CD4-positive, alpha-beta T cell treated with Interleukin-4 for 4 hours (primary cell): ENCODE data around the gene TMCC2.
A peak's percentile ranks its signal among the peaks of the same experiment; 100 is the strongest.
"Not testable (repeated sequence)": the region's sequence is repeated elsewhere in the genome, so short reads cannot be mapped to it uniquely, and the experiment has no call there.

Experiments
- DNase-seq: peaks from one replicate; pipeline ENCODE4 v3.0.0-alpha.2; 2020

TMCC2 gene, protein sequence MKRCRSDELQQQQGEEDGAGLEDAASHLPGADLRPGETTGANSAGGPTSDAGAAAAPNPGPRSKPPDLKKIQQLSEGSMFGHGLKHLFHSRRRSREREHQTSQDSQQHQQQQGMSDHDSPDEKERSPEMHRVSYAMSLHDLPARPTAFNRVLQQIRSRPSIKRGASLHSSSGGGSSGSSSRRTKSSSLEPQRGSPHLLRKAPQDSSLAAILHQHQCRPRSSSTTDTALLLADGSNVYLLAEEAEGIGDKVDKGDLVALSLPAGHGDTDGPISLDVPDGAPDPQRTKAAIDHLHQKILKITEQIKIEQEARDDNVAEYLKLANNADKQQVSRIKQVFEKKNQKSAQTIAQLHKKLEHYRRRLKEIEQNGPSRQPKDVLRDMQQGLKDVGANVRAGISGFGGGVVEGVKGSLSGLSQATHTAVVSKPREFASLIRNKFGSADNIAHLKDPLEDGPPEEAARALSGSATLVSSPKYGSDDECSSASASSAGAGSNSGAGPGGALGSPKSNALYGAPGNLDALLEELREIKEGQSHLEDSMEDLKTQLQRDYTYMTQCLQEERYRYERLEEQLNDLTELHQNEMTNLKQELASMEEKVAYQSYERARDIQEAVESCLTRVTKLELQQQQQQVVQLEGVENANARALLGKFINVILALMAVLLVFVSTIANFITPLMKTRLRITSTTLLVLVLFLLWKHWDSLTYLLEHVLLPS

GRCh38 chr1:205227584-205228013 lies at the start of gene TMCC2:
TMCC2 (plus strand) TSS chr1:205227946; CDS start chr1:205228565, 619 bp downstream.
- peak; percentile 77 for DNase-seq

DNA sequence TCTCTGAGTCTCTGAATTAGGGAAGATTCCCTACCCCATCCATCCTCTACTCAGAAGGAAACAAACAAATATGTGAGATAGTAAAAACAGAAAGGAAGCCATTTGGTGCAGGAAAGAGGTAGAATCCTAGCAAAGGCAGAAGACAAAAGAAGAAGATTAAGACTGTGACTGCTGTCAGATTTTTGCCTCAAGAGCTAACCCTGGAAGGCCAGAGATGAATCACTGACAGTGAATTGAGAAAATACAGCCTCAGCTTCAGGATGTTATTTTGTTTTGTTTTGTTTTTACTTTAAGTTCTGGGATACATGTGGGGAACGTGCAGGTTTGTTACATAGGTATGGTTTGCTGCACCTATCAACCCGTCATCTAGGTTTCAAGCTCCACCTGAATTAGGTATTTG lies 47.9 kb upstream of the TMCC2 start:
- DNase-seq: no peak

GRCh38 chr1:205180331-205180730 lies 47.4 kb upstream of the TMCC2 start:
- not testable (repeated sequence) for DNase-seq

DNA sequence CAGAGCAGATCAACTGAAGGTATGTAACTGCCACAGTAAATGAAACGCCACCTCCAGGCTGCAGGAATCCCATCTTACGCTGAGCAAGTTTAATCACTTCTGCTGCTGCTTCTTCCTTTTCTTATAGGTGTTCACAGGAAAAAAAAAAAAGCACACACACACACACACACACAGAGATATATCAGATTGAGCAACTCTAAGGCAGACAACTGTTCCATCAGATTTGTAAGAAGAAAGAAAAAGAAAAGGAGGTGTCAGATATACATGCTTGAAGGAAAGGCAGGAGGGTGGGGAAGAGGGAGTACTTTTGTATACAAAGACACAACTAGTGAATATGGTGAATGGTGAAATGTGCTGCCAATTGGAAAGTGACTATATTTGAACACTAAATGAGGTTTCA lies 44.8 kb upstream of the TMCC2 start:
- DNase-seq: no peak

- DNase-seq: no peak
These were observed 43.9 kb upstream of the TMCC2 start for GRCh38 chr1:205183676-205184335.

- no peak for DNase-seq
These were observed 41.6 kb upstream of the TMCC2 start for GRCh38 chr1:205186191-205186590.

- no peak for DNase-seq
These were observed 40.3 kb upstream of the TMCC2 start for GRCh38 chr1:205187420-205187819.

DNA sequence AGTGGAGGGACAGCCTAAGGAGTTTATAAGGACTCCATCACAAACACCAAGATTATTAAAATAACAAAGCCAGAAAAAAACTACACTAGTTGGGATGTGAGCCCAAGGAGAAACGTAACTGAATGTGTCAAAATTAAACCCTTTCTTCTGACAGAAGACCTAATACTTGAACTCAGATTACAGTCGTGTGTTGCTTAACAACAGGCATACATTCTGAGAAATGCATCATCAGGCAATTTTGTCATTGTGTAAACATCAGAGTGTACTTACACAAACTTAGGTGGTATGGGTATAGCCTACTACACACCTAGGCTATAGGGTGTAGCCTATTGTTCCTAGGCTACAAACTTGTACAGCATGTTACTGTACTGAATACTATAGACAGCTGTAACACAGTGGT lies 39.6 kb upstream of the TMCC2 start:
- no peak for DNase-seq

DNA sequence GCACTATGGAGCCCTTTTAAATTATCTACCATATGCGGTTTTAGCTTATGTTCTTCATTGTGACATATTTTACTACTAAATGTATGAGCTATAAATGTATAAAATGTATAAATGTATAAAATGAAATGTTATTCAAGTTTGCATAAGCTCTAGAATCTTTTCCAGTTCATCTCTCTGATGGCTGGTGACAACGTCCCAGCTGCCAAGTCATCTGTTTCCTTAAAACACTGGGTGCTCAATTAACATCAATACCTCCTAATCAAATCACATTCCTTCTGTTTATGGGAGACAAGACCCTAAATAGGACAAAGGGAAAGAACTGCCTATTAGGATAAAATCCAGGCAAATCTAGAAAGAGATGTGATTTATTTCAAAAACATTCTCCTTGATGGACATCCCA lies 39.1 kb upstream of the TMCC2 start:
- DNase-seq: no peak

DNA sequence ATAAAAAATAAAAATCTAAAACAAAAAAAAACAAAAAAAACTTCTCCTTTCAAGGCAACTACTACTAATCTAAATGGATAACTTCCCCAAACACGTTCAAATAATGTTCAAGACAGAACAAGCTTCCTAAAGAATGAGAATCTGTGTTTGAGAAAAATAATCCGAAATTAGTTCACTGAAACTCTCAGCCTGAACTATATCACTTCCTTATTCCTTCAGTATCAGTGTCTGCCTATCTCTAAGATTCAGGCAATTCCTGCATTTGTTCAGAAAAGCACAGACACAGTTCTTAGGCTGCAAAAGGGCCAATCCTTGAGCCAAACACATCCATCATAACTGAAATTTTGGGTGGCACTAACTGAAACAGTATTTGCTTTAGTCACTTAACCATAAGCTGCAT lies 38.6 kb upstream of the TMCC2 start:
- no peak for DNase-seq

DNA sequence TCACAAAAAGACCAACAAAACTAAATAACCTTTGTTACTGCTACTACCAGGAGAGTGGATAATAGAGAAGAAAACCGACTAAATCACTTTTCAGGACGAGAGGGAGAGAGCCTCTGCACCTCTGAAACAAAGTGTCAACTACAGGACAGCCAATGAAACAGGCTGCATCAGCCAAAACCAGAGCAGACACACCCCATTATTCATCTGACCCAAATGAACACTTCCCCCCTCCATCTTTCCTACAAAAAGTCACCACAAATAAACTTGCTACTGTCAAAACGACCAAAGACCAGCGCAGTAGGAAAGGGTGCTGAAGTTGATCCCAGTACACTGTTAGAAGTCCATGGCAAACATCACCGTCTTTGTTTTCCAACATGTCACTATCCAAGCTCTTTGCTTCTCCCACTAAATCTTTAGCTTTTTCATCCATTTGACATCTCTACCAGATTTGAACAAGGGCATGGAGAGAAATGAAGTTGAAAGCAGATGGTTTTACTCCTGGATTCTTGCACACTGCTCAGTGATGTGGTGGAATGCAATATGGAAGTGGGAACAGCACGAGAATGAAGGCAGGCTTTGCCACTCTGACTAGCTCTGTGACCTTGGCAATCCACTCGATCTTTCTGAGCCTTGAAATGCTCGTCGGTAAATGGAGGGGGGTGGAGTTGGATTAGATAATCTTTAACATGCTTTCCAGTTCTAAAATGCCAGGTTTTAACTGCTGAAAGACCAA lies 36.7 kb upstream of the TMCC2 start:
- no peak for DNase-seq

GRCh38 chr1:205191622-205192021 lies 36.1 kb upstream of the TMCC2 start:
- no peak for DNase-seq

GRCh38 chr1:205192287-205192686 lies 35.5 kb upstream of the TMCC2 start:
- no peak for DNase-seq

DNA sequence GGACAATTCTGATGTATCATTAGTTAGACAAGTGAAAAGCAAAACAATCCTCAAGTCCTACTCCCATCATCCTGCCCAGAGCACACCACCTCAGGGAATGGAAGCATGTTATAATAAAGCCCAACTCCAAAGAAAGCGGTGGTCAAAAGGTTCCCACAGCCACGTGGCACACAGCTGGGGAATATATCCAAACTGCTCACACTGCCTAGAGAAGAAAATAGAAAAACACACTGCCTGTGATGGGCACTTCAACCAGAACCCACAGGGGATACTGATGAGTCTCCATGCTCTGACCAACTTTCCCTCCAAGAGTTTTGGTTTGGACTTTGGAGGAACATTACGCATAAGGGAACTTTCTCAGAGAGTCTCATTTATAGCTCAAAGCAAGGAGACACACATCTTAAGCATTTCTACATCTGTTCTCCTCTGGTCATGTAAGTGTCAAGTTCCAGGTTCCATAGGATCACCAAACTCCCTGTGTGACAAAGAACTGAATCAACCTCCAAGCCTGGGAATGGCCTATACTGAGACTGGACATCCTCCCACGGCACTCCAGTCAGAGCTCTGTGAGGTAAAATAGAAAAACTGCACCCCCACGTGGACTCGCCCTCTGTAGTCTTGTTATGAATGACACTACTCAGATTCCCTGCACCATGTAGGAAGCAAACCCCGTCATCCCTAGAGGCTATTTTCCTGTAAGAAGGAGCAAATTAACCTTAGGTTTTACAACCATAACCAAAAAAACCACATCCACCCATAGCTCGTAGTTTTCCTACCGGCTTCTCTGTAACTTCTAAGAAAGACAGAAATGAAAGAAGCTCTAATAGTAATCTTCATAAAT lies 28.4 kb upstream of the TMCC2 start:
- DNase-seq: no peak

DNA sequence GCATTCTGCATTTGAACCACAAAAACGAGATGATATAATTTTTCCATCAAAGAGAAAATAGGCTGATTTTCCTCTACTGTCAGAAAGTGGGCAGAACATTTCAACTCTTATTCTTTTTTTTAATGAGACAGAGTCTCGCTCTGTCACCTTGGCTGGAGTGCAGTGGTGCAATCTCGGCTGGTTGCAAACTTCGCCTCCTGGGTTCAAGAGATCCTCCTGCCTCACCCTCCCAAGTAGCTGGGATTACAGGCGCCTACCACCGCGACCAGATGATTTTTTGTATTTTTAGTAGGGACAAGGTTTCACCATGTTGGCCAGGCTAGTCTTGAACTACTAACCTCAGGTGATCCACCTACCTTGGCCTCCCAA lies 27.8 kb upstream of the TMCC2 start:
- DNase-seq: no peak

GRCh38 chr1:205204552-205204951 lies 23.2 kb upstream of the TMCC2 start:
- no peak for DNase-seq

DNA sequence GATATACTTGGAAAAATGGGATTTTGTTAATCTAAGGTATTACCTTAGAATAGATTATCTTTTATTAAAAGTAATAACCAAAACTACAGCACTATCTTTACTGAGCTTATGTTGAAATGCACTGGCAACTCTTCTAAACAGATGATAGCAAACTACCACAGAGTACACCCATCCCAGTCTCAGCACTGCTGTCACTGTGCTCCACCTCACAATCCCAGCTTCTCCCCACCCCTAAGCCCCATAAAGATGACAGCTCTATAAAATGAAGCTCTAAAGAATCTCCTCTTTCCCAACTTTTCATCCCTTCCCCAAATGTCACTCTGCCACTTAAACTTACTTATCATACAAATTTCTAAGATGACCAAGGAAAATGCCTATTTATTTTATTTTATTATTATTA lies 22.7 kb upstream of the TMCC2 start:
- DNase-seq: no peak

- DNase-seq: no peak
These were observed 18.9 kb upstream of the TMCC2 start for GRCh38 chr1:205208811-205209210.

GRCh38 chr1:205210756-205211168 lies 17.0 kb upstream of the TMCC2 start:
- no peak for DNase-seq

- DNase-seq: peak; percentile 92
These were observed 16.4 kb upstream of the TMCC2 start, which contains the start of gene DSTYK for GRCh38 chr1:205211169-205211838. DSTYK (minus strand) TSS chr1:205211702; CDS start chr1:205211535, 167 bp downstream.

GRCh38 chr1:205211839-205212536 lies 15.8 kb upstream of the TMCC2 start:
- no peak for DNase-seq
